A549 treated with dexamethasone at 1 μM for 4 hours (cell line): ENCODE measurements around the gene ZBTB46. TPM values are rescaled to one million over a fixed set of nuclear protein-coding genes. Genes with fewer than 3 reads are reported as not detected.

Experiments used
- total RNA-seq: library from RNA; stranded (reverse); fragments of 200-300 nt; extraction: Qiagen RNA extraction; gene quantifications from 5 replicates; pipeline ENCODE4 v1.2.3, GENCODE V29; 2022

Gene ZBTB46
- 0.65 to 0.82 TPM (median 0.73 TPM) in 5 replicates for total RNA-seq

GRCh38 chr20:63830841-63831588 is at the start of gene ZBTB46:
ZBTB46 (minus strand) TSS chr20:63831264; CDS start chr20:63790757, 40,507 bp downstream.

GRCh38 chr20:63864978-63865640 is 34.0 kb upstream of the ZBTB46 start, which contains the start of gene TPD52L2:
TPD52L2 (plus strand) TSS chr20:63865270; CDS start chr20:63865366, 96 bp downstream.

DNA sequence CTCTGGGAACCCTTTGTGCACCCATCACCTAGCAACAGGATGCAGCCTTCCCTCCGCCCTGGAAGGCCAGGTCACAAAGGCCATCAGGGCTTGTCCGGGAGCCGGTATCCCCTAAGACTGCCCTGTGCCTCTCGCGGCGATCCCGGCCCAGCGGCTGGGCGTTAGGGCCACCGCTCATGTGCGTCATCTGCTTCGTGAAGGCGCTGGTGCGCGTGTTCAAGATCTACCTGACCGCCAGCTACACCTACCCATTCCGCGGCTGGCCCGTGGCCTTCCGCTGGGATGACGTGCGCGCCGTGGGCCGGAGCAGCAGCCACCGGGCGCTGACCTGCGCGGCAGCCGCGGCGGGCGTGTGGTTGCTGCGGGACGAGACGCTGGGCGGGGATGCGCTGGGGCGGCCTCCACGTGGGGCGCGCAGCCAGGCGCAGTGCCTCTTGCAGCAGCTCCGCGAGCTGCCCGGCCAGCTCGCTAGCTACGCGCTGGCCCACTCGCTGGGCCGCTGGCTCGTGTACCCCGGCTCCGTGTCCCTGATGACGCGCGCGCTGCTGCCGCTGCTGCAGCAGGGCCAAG is 30.4 kb upstream of the ZBTB46 start, which contains the start of gene ABHD16B:
ABHD16B (plus strand) TSS at position 134 of the 570 bp plus-strand sequence; CDS start at position 177, 43 bp downstream.

GRCh38 chr20:63739130-63740069 is 91.7 kb downstream of the ZBTB46 start, which contains the start of gene SLC2A4RG:
SLC2A4RG (plus strand) TSS chr20:63739776; CDS start chr20:63739913, 137 bp downstream.

GRCh38 chr20:63735859-63736718 is 95.0 kb downstream of the ZBTB46 start, which contains the start of gene LIME1:
LIME1 (plus strand) TSS chr20:63736664; CDS start chr20:63737550, 886 bp downstream.

GRCh38 chr20:63707558-63708300 is 123.3 kb downstream of the ZBTB46 start, which contains the start of the genes ARFRP1 and ZGPAT:
ARFRP1 (minus strand) TSS chr20:63707976; CDS start chr20:63707091, 885 bp downstream.
ZGPAT (plus strand) TSS chr20:63708039; CDS start chr20:63708581, 542 bp downstream.

DNA sequence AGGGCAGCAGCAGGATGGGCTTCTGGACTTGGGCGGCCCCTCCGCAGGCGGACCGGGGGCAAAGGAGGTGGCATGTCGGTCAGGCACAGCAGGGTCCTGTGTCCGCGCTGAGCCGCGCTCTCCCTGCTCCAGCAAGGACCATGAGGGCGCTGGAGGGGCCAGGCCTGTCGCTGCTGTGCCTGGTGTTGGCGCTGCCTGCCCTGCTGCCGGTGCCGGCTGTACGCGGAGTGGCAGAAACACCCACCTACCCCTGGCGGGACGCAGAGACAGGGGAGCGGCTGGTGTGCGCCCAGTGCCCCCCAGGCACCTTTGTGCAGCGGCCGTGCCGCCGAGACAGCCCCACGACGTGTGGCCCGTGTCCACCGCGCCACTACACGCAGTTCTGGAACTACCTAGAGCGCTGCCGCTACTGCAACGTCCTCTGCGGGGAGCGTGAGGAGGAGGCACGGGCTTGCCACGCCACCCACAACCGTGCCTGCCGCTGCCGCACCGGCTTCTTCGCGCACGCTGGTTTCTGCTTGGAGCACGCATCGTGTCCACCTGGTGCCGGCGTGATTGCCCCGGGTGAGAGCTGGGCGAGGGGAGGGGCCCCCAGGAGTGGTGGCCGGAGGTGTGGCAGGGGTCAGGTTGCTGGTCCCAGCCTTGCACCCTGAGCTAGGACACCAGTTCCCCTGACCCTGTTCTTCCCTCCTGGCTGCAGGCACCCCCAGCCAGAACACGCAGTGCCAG is 134.3 kb downstream of the ZBTB46 start, which contains the start of gene TNFRSF6B:
TNFRSF6B (plus strand) TSS at position 25 of the 729 bp plus-strand sequence; CDS start at position 141, 116 bp downstream.

Other genes starting within 250 kb of the ZBTB46 start
- gene GMEB2, start 204.2 kb downstream of the ZBTB46 start, total RNA-seq = 7.3 to 10.5 TPM (median 10.1 TPM) in 5 replicates
- gene STMN3, start 177.8 kb downstream of the ZBTB46 start, total RNA-seq = 7.3 to 10.1 TPM (median 8.4 TPM) in 5 replicates
- 4.1 to 7.8 TPM (median 5.9 TPM) in 5 replicates for gene RTEL1, start 173.0 kb downstream of the ZBTB46 start, total RNA-seq
- 0.77 to 0.97 TPM (median 0.84 TPM) in 4 of 5 replicates, not detected in the other for gene TNFRSF6B, start 134.6 kb downstream of the ZBTB46 start, total RNA-seq
- 28.6 to 39.8 TPM (median 36.2 TPM) in 5 replicates for gene ARFRP1, start 123.3 kb downstream of the ZBTB46 start, total RNA-seq
- gene ZGPAT, start 123.2 kb downstream of the ZBTB46 start, total RNA-seq = 19.0 to 26.9 TPM (median 26.0 TPM) in 5 replicates
- 2.9 to 9.5 TPM (median 8.9 TPM) in 5 replicates for gene LIME1, start 94.6 kb downstream of the ZBTB46 start, total RNA-seq
- gene SLC2A4RG, start 91.5 kb downstream of the ZBTB46 start, total RNA-seq = 57.9 to 88.8 TPM (median 82.1 TPM) in 5 replicates
- gene ABHD16B, start 30.2 kb upstream of the ZBTB46 start, total RNA-seq = not detected in 5 replicates
- 125 to 135 TPM (median 132 TPM) in 5 replicates for gene TPD52L2, start 34.0 kb upstream of the ZBTB46 start, total RNA-seq
- gene DNAJC5, start 63.9 kb upstream of the ZBTB46 start, total RNA-seq = 21.7 to 30.4 TPM (median 29.3 TPM) in 5 replicates
- gene UCKL1, start 125.2 kb upstream of the ZBTB46 start, total RNA-seq = 19.2 to 34.0 TPM (median 30.6 TPM) in 5 replicates
- gene ZNF512B, start 138.7 kb upstream of the ZBTB46 start, total RNA-seq = 8.8 to 14.4 TPM (median 13.0 TPM) in 5 replicates
- gene SAMD10, start 148.4 kb upstream of the ZBTB46 start, total RNA-seq = not detected in 5 replicates
- gene PRPF6, start 149.9 kb upstream of the ZBTB46 start, total RNA-seq = 47.9 to 59.1 TPM (median 58.3 TPM) in 5 replicates
- gene C20orf204, start 204.9 kb upstream of the ZBTB46 start, total RNA-seq = 0.18 to 0.39 TPM (median 0.29 TPM) in 5 replicates
- gene SOX18, start 218.4 kb upstream of the ZBTB46 start, total RNA-seq = 1.1 to 2.7 TPM (median 1.9 TPM) in 5 replicates
- 30.6 to 51.5 TPM (median 46.2 TPM) in 5 replicates for gene TCEA2, start 231.9 kb upstream of the ZBTB46 start, total RNA-seq
- gene RGS19, start 248.3 kb upstream of the ZBTB46 start, total RNA-seq = 34.0 to 48.8 TPM (median 43.6 TPM) in 5 replicates
- 0.91 to 2.0 TPM (median 1.5 TPM) in 5 replicates for gene OPRL1, start 248.8 kb upstream of the ZBTB46 start, total RNA-seq